Measurements from ENCODE around the gene MAPKBP1. TPM values are rescaled to one million over a fixed set of nuclear protein-coding genes. Genes with fewer than 3 reads are reported as not detected.

The MAPKBP1 gene
- polyA plus RNA-seq, 2 of the 4 experiments (the other 2 are of a cell fraction) = 2.5 to 6.1 TPM

DNA sequence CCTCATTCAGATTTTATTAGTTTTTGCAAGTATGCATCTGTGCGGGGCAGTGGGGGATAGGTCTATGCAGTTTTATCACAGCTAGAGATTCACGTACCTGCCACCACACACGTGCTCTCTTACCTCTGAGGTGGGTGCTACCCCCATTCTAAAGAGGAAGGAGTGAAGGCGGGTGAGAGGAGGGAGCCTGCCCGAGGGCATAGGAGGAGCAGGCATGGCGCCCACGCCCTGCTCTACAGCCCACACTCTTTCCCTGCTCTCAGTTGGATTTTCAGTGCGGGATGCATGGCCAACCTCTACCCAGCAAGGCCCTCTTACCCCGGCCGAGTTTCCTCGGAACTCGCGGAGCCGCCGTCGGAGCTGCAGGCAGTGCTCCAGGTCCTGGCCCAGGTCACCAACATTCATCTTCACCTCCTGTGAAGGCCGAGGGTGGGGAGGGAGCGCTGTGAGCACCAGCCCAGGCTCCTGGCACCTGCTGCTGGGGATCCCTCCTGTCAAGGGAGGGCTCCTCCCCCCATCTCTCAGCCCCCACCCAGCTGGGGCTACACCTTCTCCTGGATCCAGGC, 91.3 kb downstream of the MAPKBP1 start:
- no peak overlapping the region for H3K4me2 ChIP-seq
- FAIRE-seq (no peak), ATAC-seq (no peak), DNase-seq (ENCODE audit: low read depth in 1 of 2, low spot score in 1 of 2) (no peak)
- ChIA-PET CTCF (interaction anchor here (1.2 to 1.4 kb wide), 2 partner anchors 14 to 39 kb away, joined by 3 to 4 read pairs; no protein-coding TSS in a partner anchor), POLR2A (no interaction called here)
- H3K4me1 ChIP-seq = no peaks in the 10 kb centered on the region
- no peak overlapping the region for H3K4me3 ChIP-seq
- no peaks in the 10 kb centered on the region for H3K9me3 ChIP-seq
- WGBS (ENCODE audit: missing lambda C conversion rate) = 81% methylated on average over 15 of the region's 18 CpGs
- no peak overlapping the region for H3K27ac ChIP-seq
- TF ChIP-seq JUNB (IDR thresholded peaks at IDR 0.05) (no peak), SMC3 (IDR thresholded peaks at IDR 0.05) (no peak), NR3C1 (IDR thresholded peaks at IDR 0.05) (no peak), ESRRA (IDR thresholded peaks at IDR 0.05; ENCODE audit: borderline replicate concordance, low read length) (no peak), HEYL (CRISPR knock-in tag; IDR thresholded peaks at IDR 0.05) (no peak), TP53 (CRISPR knock-in tag; IDR thresholded peaks at IDR 0.05) (no peak), NPAS2 (CRISPR knock-in tag; IDR thresholded peaks at IDR 0.05; ENCODE audit: borderline replicate concordance) (no peak), RARB (CRISPR knock-in tag; IDR thresholded peaks at IDR 0.05) (no peak), EHMT2 (IDR thresholded peaks at IDR 0.05; ENCODE audit: low read depth) (no peak)

DNA sequence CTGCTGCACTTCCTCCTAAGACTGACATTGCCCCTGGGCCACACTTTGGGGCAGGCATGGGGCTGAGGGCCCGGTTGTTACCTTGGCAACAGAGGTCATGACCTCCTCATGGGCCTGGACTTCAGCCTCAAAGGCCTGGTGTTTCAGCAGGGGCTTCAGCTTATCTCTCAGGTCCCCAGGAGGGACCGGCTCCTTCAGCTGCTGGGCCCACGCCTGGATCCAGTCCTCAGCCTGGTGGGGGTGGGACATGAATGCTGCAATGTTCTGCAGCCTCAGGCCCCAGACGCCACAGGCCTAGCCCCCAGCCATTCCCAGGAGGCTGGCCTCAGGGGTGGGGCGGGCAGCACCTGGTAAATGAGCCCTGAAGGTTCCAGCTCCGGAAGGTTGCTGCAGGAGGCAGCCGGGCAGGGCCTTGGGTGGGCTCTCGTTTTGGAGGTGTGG, 92.0 kb downstream of the MAPKBP1 start:
- Histone ChIP-seq H3K4me3 (no peak overlapping the region), H3K4me2 (no peak overlapping the region), H3K27ac (no peak overlapping the region), H3K9me3 (no peaks in the 10 kb centered on the region), H3K4me1 (no peaks in the 10 kb centered on the region)
- CTCF ChIA-PET = interaction anchor here (1.2 to 1.4 kb wide), 2 partner anchors 15 to 39 kb away, joined by 3 to 4 read pairs; no protein-coding TSS in a partner anchor
- POLR2A ChIA-PET = no interaction called here
- FAIRE-seq (no peak), ATAC-seq (no peak), DNase-seq (ENCODE audit: low read depth in 1 of 2, low spot score in 1 of 2) (no peak)
- TF ChIP-seq KDM5A (IDR thresholded peaks at IDR 0.05) (no peak), BCL3 (IDR thresholded peaks at IDR 0.05) (no peak), EHF (CRISPR knock-in tag; IDR thresholded peaks at IDR 0.05) (no peak), EP300 (IDR thresholded peaks at IDR 0.05) (no peak), CEBPB (IDR thresholded peaks at IDR 0.05) (no peak), MYC (IDR thresholded peaks at IDR 0.05; ENCODE audit: borderline replicate concordance, low read length) (no peak), SREBF2 (IDR thresholded peaks at IDR 0.05) (no peak), RARB (CRISPR knock-in tag; IDR thresholded peaks at IDR 0.05) (no peak), ATOH8 (CRISPR knock-in tag; IDR thresholded peaks at IDR 0.05; ENCODE audit: low read depth) (no peak), KDM1A (IDR thresholded peaks at IDR 0.05; ENCODE audit: low read depth) (no peak), CHD4 (IDR thresholded peaks at IDR 0.05; ENCODE audit: borderline replicate concordance) (no peak), ELK1 (IDR thresholded peaks at IDR 0.05; ENCODE audit: low read depth, low read length) (no peak)
- 80% methylated on average over 1 of the region's 8 CpGs for WGBS (ENCODE audit: missing lambda C conversion rate)

DNA sequence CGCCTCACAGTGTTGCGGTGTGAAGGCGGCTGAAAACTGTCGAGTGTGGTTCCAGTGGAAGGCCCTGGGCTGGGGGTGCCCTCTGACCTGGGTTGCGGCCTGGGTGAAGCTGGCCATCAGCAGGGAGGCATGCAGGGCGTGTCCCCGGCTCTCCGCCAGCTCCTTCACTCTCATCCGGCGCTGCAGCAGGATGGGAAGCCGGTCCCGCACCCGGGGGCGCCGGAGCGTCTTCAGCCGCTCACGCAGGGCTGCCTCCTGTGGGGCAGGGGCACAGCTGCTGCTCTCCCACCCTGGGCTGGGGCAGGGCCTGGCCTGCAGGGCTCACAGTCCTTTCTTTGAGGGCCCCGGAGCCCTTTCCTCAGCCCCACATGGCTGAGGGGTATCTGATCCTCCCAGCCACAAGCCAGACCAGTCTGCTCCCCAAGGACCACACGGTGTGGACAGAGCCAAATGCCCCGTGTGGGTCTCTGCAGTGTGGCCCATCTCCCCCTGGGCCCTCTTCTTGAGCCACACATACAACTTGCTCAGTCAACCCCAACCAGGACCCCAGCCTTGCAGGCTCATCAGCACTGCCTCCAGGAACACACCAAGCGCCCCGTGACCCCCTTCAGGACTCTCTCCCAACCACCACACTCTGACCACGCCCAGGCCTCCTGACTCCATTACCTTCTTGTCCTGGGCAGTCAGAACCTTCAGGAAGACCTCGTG, 92.7 kb downstream of the MAPKBP1 start:
- H3K4me2 ChIP-seq = no peak overlapping the region

More for the DNA sequence above, 92.7 kb downstream of the MAPKBP1 start:
- DNase-seq (ENCODE audit: low read depth in 1 of 2, low spot score in 1 of 2) (no peak), FAIRE-seq (no peak), ATAC-seq (no peak)
- 78% methylated on average over 12 of the region's 25 CpGs for WGBS (ENCODE audit: missing lambda C conversion rate)
- ChIA-PET CTCF (interaction anchor here (1.2 kb wide), 1 partner anchor 38 kb away, joined by 4 read pairs; no protein-coding TSS in a partner anchor), POLR2A (no interaction called here)
- no peak for TF ChIP-seq BCL3 (IDR thresholded peaks at IDR 0.05)
- TF ChIP-seq RAD21 (conservative IDR thresholded peaks at IDR 0.05 in 1 of 2, IDR thresholded peaks at IDR 0.05 in 1 of 2) = no peak
- no peak for TF ChIP-seq SMC3 (IDR thresholded peaks at IDR 0.05)
- TF ChIP-seq FOSB (CRISPR knock-in tag; IDR thresholded peaks at IDR 0.05) = no peak
- TF ChIP-seq ZSCAN20 (CRISPR knock-in tag; IDR thresholded peaks at IDR 0.05) = no peak
- TF ChIP-seq ZC3H11A (IDR thresholded peaks at IDR 0.05) = no peak
- TF ChIP-seq JUN (IDR thresholded peaks at IDR 0.05) = no peak
- no peak for TF ChIP-seq PBX3 (IDR thresholded peaks at IDR 0.05)
- no peak for TF ChIP-seq HOXB5 (CRISPR knock-in tag; IDR thresholded peaks at IDR 0.05)
- no peak for TF ChIP-seq RARB (CRISPR knock-in tag; IDR thresholded peaks at IDR 0.05)
- TF ChIP-seq MAX (IDR thresholded peaks at IDR 0.05) = no peak
- TF ChIP-seq EHMT2 (IDR thresholded peaks at IDR 0.05; ENCODE audit: low read depth) = no peak
- TF ChIP-seq EP300 (IDR thresholded peaks at IDR 0.05) = no peak
- TF ChIP-seq CBX8 (IDR thresholded peaks at IDR 0.05) = no peak
- no peak for TF ChIP-seq MYC (IDR thresholded peaks at IDR 0.05; ENCODE audit: borderline replicate concordance, low read length)
- Histone ChIP-seq H3K4me1 (no peaks in the 10 kb centered on the region), H3K4me3 (no peak overlapping the region), H3K27ac (no peak overlapping the region), H3K9me3 (no peaks in the 10 kb centered on the region)

Data from A549 (cell line).